PC-9 (cell line): ENCODE data around the gene RBM28.

ENCODE experiments used
- CTCF ChIP-seq: fragments of 200-600 bp; sonication (generic); conservative IDR thresholded peaks from 2 replicates; pipeline ENCODE4 v1.6.1; 2017; ENCODE audit warnings: mixed run types, antibody characterized with exemption, mild to moderate bottlenecking, moderate library complexity
- EZH2 ChIP-seq: fragments of 200-600 bp; sonication (generic); IDR thresholded peaks from 2 replicates; pipeline ENCODE4 v1.8.0; 2017; ENCODE audit warnings: antibody characterized with exemption, low read depth

DNA sequence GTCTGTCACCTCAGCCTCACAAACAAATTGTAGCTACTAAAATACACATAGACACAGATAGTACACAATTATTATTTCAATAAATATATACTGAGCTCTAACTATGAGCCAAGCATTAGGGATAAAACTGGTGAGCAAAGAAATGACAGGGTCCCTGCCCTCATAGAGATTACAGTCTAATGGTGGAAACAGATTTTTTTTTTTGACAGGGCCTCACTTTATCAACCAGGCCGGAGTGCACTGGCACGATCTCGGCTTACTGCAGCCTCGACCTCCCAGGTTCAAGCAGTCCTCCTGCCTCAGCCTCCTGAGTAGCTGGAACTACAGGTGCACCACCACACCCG lies 695 bp upstream of the RBM28 start:
- TF ChIP-seq CTCF (no peak), EZH2 (no peak)
